GM19238 (cell line): Measurements from ENCODE around the gene NFATC2IP.
"Not testable (repeated sequence)": the region's sequence is repeated elsewhere in the genome, so short reads cannot be mapped to it uniquely, and the experiment has no call there.

Experiments used
- DNase-seq: peaks from one replicate; pipeline ENCODE4 v3.0.0; 2011; ENCODE audit warnings: low spot score; ENCODE audit not compliant: insufficient read length

Gene NFATC2IP

DNA sequence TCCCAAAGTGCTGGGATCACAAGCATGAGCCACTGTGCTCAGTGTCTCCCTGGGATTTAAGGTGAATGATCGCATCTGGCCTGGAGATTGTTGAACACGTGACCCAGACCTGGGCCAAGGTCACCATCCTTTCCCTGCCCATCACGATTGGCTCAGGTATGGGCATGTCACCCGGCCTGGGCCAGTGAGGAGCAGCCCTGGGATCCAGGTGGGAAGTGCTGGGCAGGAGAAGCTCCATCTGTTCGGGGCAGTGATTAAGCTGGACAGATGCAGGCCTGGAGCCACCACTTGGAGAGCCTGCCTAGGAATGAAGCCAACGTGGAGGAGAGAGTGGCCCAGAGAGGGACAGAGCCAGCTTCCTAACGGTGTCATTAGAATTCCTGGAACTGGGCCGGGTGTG is 41.0 kb downstream of the NFATC2IP start:
- DNase-seq: no peak

DNA sequence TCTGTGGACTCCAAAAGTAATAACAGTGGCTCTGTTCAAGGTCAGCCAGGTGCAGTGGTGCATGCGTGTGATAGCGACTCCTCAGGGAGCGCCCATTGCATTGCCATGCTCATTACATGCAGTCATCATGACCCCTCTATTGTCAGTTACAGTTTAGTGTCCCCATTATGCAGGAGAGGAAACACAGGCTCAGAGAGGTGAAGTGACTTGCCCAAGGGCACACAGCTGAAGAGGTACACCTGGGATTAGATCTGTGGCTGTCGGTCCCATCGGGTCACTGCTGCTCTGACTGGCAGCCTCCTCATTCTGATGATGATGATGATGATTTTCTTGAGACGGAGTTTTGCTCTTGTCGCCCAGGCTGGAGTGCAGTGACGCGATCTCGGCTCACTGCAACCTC is 41.8 kb downstream of the NFATC2IP start:
- no peak for DNase-seq

DNA sequence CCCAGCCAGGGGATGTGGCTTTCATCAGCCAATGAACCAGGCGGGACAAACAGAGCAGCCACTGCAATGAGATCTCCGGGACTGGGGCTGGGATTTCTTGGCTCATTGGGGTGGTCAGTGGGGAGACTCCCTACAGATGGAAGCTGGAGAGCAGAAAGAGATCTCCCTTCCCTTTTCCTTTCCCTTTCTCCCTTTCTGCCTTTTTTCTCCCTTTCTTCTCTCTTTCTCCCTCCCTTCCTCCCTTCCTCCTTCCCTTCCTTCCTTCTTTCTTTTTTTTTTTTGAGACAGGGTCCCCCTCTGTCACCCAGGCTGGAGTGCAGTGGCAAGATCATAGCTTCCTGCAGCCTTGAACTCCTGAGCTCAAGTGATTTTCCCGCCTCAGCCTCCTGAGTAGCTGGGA is 48.1 kb downstream of the NFATC2IP start:
- no peak for DNase-seq

- no peak for DNase-seq
Observed at GRCh38 chr16:28999577-28999976, 48.8 kb downstream of the NFATC2IP start.

DNA sequence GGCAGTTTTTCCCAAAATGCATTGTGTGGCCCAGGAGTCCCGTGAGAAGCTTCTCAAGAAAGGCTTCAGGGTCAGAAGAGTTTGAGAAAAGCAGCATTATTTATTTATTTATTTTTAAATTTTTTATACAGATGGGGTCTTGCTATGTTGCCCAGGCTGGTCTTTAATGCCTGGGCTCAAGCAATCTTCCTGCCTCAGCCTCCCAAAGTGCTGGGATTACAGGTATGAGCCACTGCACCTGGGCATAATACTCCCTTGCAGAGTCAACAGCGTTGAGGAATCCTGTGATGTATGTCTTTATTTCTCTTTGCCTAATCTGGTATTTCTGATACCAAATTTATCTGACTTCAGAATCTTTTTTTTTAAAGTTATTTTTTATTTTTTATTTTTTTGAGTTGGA is 49.3 kb downstream of the NFATC2IP start:
- no peak for DNase-seq

DNA sequence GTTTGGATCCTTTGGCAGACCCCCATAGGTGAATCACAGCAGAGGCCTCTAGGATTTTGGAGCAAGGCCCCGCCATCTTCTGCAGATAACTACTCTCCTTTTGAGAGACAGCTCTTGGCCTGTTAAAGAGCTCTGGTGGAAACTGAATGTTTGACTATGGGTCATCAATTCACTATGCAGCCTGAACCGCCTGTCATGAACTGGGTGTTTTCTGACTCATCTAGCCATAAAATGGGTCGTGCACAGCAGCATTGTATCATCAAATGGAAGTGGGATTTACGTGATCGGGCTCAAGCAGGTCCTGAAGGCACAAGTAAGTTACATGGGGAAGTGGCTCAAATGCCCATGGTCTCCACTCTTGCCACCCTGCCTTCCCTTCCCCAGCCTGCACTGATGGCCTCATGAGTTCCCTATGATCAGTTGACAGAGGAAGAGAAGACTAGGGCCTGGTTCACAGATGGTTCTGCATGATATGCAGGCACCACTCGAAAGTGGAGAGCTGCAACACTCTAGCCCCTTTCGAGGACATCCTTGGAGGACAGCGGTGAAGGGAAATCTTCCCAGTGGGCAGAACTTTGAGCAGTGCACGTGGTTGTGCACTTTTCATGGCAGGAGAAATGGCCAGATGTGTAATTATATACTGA is 53.9 kb downstream of the NFATC2IP start:
- DNase-seq: not testable (repeated sequence)

DNA sequence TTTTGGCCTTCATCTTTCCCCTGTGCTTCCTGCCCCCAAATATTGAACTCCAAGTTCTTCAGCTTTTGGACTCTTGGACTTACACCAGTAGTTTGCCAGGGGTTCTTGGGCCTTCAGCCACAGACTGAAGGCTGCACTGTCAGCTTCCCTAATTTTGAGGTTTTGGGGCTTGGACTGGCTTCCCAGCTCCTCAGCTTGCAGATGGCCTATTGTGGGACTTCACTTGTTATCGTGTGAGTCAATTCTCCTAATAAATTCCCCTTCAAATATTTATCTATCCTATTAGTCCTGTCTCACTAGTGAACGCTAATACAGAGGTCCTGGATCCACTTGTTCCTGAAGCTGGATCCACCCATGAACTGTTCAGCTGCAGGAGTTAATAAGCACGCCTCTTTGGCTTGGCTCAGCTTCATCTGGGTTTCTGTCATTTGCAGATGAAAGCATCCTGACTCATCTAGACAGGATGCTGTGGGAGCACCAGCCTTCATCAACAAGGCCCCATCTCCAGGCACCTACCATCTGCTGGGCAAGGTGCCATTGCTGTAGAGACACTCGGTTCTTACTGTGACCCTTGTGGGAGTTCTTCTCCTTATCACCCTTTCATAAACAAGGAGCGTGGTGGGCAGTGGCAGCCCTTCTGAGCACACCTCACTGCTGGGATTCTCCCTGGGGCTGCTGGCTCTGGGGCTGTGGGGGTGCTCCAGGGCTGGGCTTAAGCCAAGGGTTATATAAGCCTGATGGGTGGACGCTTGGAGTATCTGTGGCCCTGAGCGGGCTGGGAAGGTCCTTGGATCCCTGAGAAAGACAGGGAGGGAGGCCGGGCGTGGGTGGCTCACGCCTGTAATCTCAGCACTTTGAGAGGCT is 57.2 kb downstream of the NFATC2IP start:
- no peak for DNase-seq

DNA sequence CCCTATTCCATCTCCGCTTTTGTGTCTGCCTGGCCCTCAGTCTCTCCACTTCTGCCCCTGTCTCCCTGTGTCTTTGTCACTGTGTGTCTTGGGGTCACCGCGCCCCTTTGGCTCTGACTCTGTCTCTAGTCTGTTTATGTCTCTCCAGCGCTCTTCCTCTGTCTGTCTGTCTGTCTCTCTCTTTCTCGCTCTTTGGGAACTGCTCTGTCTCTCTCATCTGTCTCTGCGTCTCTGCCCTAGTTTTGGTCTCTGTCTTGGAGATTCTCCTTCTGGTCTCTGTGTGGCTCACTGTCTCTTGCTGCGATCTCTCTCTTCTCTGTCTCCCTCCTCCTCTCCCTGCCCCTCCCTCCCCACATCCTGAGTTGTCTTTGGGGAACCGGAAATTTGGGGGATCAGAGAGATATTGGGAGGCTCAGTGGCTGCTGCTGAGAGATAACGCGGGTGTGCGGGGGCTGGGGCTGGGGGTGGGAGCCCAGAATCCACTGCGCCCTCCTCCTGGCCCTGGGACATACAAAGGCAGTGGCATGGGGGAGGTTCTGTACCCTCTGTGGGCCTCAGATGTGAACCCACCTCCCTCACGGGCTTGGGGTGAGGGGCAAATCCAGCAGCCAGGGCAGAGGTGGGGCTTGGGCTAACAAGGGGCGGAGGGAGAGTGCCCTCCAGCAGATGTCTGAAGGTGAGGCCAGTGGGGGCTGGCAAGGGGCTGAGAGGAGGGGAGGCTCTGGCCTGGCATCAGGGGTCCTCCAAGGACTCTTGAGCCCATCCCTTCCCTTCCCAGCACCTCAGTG is 58.5 kb downstream of the NFATC2IP start:
- no peak for DNase-seq

DNA sequence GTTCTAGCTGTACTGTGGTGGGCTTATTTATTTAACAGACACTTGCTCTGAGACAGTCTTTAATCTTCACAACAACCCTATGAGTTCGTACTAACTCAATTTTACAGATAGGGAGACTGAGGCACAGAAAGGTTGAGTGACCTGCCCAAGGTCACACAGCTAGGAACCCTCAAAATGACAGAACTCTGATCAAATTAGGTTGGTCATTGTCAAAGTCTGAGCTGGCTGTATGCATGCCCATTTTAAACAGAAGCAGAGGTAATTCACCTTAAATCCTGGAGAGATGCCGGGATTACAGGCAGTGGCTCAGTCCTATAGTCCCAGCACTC is 59.1 kb downstream of the NFATC2IP start:
- no peak for DNase-seq

- DNase-seq: no peak
Observed at GRCh38 chr16:29011112-29011511, 60.4 kb downstream of the NFATC2IP start.

DNA sequence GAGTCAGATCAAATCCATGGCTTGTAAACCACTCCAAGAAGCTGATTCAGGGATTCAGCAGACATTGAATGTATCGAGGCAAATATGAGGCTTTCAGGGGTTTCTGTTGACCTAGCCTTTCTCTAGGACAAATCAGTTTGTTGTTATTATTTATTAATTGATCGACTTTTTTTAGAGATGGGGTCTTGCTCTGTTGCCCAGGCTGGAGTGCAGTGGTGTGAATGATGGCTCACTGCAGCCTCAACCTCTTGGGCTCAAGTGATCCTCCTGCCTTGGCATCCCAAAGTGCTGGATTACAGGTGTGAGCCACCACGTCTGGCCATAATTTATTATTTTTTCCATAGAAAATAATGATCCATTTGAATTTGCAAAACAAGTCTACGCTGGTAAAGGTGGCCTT is 61.1 kb downstream of the NFATC2IP start:
- DNase-seq: no peak

DNA sequence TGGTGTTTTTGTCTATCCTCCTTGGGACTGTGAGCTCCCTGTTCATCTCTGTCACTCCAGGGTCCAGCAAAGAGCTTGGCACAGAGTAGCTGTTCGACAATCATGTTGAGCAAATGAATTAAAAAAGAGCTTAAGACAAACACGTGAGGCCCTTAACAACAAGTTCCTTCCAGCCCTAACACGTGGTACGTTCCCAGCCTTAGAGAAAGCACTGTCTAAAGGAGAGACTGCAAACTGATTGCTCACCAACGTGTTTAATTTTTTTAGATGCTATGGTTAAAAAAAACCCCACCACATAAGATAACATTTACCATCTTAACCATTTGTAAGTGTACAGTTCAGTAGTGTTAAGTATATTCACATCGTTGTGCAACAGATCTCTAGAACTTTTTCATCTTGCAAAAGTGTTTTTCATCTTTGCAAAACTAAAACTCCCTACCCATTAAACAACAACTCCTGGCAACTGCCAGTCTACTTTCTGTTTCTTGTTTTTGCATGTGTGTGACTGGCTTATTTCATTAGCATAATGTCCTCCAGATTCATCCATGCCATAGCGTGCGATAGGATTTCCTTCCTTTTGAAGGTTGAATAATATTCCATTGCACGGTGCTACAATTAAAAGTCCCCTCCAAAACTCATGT is 62.3 kb downstream of the NFATC2IP start:
- no peak for DNase-seq

GRCh38 chr16:29014561-29015069 is 63.9 kb downstream of the NFATC2IP start:
- DNase-seq: no peak
